DND-41 (cell line): ENCODE measurements around the gene USE1.

Experiments
- EZH2 ChIP-seq: IDR thresholded peaks from 3 replicates; pipeline ENCODE4 v1.6.1; 2012; ENCODE audit warnings: borderline replicate concordance, low read depth, mild to moderate bottlenecking, moderate library complexity, low read length, inconsistent platforms; ENCODE audit not compliant: severe bottlenecking
- TF ChIP-seq, protein P1 (sequence below): IDR thresholded peaks from 2 replicates; pipeline ENCODE4 v1.5.1; 2012; ENCODE audit warnings: borderline replicate concordance, low read length, moderate library complexity, mild to moderate bottlenecking; ENCODE audit not compliant: poor library complexity, severe bottlenecking; ENCODE audit errors: extremely low read depth

DNA sequence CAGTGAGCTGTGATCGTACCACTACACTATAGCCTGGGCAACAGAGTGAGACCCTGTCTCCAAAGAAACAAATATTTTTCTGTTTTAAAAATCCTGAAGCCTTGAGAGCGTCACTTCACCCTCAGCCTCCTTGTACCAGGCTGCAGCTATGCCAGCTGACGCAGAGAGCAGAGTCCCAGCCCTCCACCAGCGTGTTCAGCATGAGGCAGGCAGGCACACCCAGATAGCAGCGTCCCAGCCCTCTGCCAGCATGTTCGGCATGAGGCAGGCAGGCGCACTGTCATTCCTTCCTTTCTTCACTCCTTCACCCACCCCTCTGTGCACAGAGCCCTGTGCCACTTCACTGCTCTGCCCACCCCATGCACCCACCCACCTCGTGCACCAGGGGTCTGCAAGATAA is 43.3 kb upstream of the USE1 start:
- TF ChIP-seq, protein P1, sequence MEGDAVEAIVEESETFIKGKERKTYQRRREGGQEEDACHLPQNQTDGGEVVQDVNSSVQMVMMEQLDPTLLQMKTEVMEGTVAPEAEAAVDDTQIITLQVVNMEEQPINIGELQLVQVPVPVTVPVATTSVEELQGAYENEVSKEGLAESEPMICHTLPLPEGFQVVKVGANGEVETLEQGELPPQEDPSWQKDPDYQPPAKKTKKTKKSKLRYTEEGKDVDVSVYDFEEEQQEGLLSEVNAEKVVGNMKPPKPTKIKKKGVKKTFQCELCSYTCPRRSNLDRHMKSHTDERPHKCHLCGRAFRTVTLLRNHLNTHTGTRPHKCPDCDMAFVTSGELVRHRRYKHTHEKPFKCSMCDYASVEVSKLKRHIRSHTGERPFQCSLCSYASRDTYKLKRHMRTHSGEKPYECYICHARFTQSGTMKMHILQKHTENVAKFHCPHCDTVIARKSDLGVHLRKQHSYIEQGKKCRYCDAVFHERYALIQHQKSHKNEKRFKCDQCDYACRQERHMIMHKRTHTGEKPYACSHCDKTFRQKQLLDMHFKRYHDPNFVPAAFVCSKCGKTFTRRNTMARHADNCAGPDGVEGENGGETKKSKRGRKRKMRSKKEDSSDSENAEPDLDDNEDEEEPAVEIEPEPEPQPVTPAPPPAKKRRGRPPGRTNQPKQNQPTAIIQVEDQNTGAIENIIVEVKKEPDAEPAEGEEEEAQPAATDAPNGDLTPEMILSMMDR = no peak
- no peak for TF ChIP-seq EZH2
